Thoracic aorta endothelial cell (primary cell): ENCODE results near the gene DKK1. TPM values are rescaled to one million over a fixed set of nuclear protein-coding genes. Genes with fewer than 3 reads are reported as not detected.

Source experiments
- total RNA-seq: library from RNA; depleted of rRNA; stranded (reverse); fragments of >200 nt; gene quantifications from 2 replicates; pipeline ENCODE4 v1.2.3, GENCODE V29; 2012

The DKK1 gene
- 196 and 220 TPM in 2 replicates for total RNA-seq

GRCh38 chr10:52313933-52314821, at the start of gene DKK1:
Gene DKK1, plus strand, starts transcription at chr10:52314281. Its CDS starts 154 bp downstream, at chr10:52314435.

